Transverse colon (tissue), 4 donors: Measurements from ENCODE around the gene GGA1. TPM values are rescaled to one million over a fixed set of nuclear protein-coding genes. Genes with fewer than 3 reads are reported as not detected.

Experiments
- DNase-seq: peaks from one replicate; pipeline ENCODE4 v3.0.0-alpha.2; 2019
- H3K27ac ChIP-seq, 4 donors: fragments of 200-600 bp; sonication (generic); 2 replicates each; pipeline ENCODE4 v1.5.1; 2016 to 2018; ENCODE audit warnings: inconsistent platforms in 4 of 4
- H3K27me3 ChIP-seq: fragments of 200-600 bp; sonication (generic); 2 replicates; pipeline ENCODE4 v1.5.1; 2017; ENCODE audit warnings: inconsistent platforms
- H3K36me3 ChIP-seq, 4 donors: fragments of 200-600 bp; sonication (generic); 2 replicates each; pipeline ENCODE4 v1.5.1; 2017 to 2019; ENCODE audit warnings: inconsistent platforms in 4 of 4
- H3K4me1 ChIP-seq, 4 donors: fragments of 200-600 bp; sonication (generic); 2 replicates each; pipeline ENCODE4 v1.5.1; 2017 to 2020; ENCODE audit warnings: inconsistent platforms in 4 of 4
- H3K4me3 ChIP-seq, 4 donors: fragments of 200-600 bp; sonication (generic); 1 replicate in 1 of 4; 2 replicates in 3 of 4; pipeline versions ENCODE4 v1.5.1 to v1.6.1; 2017 to 2019; ENCODE audit warnings: inconsistent platforms in 4 of 4
- H3K9me3 ChIP-seq, 2 donors: fragments of 200-600 bp; sonication (generic); 2 replicates each; pipeline ENCODE4 v1.5.1; 2017 to 2019; ENCODE audit warnings: inconsistent platforms in 2 of 2
- EP300 ChIP-seq: sonication (generic); formaldehyde crosslinking; IDR thresholded peaks from one replicate; pipeline ENCODE4 v1.6.1; 2017; ENCODE audit warnings: antibody characterized with exemption, low read depth
- POLR2A ChIP-seq: fragments of 450-650 bp; IDR thresholded peaks from one replicate; pipeline ENCODE4 v1.6.1; 2016; ENCODE audit warnings: antibody characterized with exemption, mild to moderate bottlenecking, moderate library complexity
- POLR2AphosphoS5 ChIP-seq, 3 donors: sonication (generic); formaldehyde crosslinking; IDR thresholded peaks; one replicate each; pipeline ENCODE4 v1.6.1; 2016; ENCODE audit warnings: antibody characterized with exemption in 3 of 3
- WGBS, 2 donors: methylation state at CpG; one replicate each; pipeline ENCODE4 v1.1.5; 2018; ENCODE audit warnings: low coverage in 1 of 2; 5-methylcytosine and 5-hydroxymethylcytosine counted together
- in situ Hi-C, 4 donors: fragments of 200-750 bp; cut with MboI; loops; one replicate each; pipeline versions ENCODE4 v1.15.0 to v1.15.1; 2017; ENCODE audit warnings: low sequenced_read_pairs in 3 of 4, low pct_ligation_motif_present in 1 of 4, low pct_unique_long_range_greater_than_20kb in 1 of 4
- intact Hi-C: fragments of 100-400 bp; cut with DNase I; formaldehyde crosslinking; loops from one replicate; pipeline ENCODE4 v1.15.1; 2023; ENCODE audit warnings: low total_unique reads
- total RNA-seq, 4 donors: library from RNA; depleted of rRNA; stranded (reverse); fragments of >200 nt; gene quantifications; one replicate each; pipeline ENCODE4 v1.1.0, GENCODE V29; 2016
- TF ChIP-seq, protein P1 (sequence below), 5 experiments: fragments of 200-600 bp in 3 of 5; fragments of 450-650 bp in 2 of 5; sonication (generic) in 3 of 5; IDR thresholded peaks; 1 replicate in 2 of 5; 2 replicates in 3 of 5; pipeline ENCODE4 v1.5.1; 2016 to 2017; ENCODE audit warnings: antibody characterized with exemption in 5 of 5, inconsistent platforms in 3 of 5, mild to moderate bottlenecking in 2 of 5, moderate library complexity in 1 of 5

The GGA1 gene
- total RNA-seq, 4 donors from 2014 or later: 60.1 to 142 (median 73.8) TPM

DNA sequence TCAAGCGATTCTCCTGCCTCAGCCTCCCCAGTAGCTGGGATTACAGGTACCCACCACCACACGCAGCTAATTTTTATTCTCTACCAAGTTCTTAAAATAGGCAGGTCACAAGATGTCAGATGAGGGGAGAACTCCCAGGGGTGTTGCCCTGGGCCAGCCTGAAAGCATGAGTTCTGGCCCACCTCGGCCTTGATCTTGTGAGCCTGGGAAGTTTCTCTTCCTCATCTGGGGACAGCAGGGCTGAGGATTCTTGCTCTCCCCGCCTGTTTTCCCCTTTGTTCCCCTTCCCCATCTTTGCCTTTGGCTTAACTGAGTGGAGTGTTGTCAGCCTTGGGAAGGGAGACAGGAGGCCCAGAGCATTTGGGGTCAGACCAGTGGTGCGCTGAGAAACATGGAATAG, 53.4 kb downstream of the GGA1 start:
- in situ Hi-C loops: no loop called here
- DNase-seq: no peak
- H3K4me3 ChIP-seq: no peak overlapping the region
- no peaks in the 10 kb centered on the region for H3K9me3 ChIP-seq
- H3K36me3 ChIP-seq: peaks cover 0 to 12% (median 0%) of the 10 kb centered on the region in 4 donors
- H3K27ac ChIP-seq: peak overlapping the region; percentile 87 to 93 (median 90)
- H3K27me3 ChIP-seq: no peaks in the 10 kb centered on the region
- WGBS, 2 donors: 74 to 80% methylated on average over 2 to 5 of the region's 5 CpGs
- TF ChIP-seq EP300: no peak
- no peak for TF ChIP-seq POLR2A
- TF ChIP-seq, protein P1, sequence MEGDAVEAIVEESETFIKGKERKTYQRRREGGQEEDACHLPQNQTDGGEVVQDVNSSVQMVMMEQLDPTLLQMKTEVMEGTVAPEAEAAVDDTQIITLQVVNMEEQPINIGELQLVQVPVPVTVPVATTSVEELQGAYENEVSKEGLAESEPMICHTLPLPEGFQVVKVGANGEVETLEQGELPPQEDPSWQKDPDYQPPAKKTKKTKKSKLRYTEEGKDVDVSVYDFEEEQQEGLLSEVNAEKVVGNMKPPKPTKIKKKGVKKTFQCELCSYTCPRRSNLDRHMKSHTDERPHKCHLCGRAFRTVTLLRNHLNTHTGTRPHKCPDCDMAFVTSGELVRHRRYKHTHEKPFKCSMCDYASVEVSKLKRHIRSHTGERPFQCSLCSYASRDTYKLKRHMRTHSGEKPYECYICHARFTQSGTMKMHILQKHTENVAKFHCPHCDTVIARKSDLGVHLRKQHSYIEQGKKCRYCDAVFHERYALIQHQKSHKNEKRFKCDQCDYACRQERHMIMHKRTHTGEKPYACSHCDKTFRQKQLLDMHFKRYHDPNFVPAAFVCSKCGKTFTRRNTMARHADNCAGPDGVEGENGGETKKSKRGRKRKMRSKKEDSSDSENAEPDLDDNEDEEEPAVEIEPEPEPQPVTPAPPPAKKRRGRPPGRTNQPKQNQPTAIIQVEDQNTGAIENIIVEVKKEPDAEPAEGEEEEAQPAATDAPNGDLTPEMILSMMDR (IDR thresholded peaks at IDR 0.05): no peak
- no peak for TF ChIP-seq POLR2AphosphoS5 (IDR thresholded peaks at IDR 0.05)
- intact Hi-C loops: no loop called here
- peaks cover 24 to 64% (median 46%) of the 10 kb centered on the region in 4 donors for H3K4me1 ChIP-seq

DNA sequence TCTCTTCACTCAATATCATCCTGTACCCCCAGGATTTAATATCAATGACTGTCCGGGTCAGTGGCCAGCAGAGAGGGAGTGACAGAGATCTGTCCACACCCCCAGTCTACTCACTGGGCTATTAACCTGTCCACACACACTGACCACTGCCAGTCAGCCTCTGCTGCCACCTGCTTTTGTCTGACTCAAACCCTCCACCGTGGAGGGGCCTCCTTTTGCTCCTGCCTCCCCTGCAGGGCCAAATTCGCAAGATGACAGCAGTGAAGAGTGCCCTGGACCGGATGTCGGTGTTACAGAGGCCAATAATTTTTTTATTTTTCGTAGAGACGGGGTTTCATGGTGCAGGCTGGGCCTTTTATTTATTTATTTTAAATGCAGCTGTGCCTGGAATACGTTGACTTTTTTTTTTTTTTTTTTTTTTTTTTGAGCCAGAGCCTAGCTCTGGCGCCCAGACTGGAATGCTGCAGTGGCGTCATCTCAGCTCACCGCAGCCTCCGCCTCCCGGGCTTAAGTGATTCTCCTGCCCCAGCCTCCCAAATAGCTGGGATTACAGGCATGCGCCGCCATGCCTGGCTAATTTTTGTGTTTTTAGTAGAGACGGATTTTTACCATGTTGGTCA, 55.0 kb downstream of the GGA1 start:
- Histone ChIP-seq H3K4me3 (no peak overlapping the region), H3K27ac (peak overlapping the region; percentile 87 to 93 (median 90)), H3K27me3 (no peaks in the 10 kb centered on the region), H3K36me3 (peaks cover 0 to 12% (median 0%) of the 10 kb centered on the region in 4 donors), H3K9me3 (no peaks in the 10 kb centered on the region), H3K4me1 (peaks cover 18 to 67% (median 41%) of the 10 kb centered on the region in 4 donors)
- DNase-seq: no peak
- intact Hi-C loops (no loop called here), in situ Hi-C loops (no loop called here)
- no peak for TF ChIP-seq POLR2A
- TF ChIP-seq, protein P1 (IDR thresholded peaks at IDR 0.05): no peak
- TF ChIP-seq EP300: no peak
- no peak for TF ChIP-seq POLR2AphosphoS5 (IDR thresholded peaks at IDR 0.05)
- WGBS, 2 donors: 59 to 75% methylated on average over 9 to 16 of the region's 16 CpGs

DNA sequence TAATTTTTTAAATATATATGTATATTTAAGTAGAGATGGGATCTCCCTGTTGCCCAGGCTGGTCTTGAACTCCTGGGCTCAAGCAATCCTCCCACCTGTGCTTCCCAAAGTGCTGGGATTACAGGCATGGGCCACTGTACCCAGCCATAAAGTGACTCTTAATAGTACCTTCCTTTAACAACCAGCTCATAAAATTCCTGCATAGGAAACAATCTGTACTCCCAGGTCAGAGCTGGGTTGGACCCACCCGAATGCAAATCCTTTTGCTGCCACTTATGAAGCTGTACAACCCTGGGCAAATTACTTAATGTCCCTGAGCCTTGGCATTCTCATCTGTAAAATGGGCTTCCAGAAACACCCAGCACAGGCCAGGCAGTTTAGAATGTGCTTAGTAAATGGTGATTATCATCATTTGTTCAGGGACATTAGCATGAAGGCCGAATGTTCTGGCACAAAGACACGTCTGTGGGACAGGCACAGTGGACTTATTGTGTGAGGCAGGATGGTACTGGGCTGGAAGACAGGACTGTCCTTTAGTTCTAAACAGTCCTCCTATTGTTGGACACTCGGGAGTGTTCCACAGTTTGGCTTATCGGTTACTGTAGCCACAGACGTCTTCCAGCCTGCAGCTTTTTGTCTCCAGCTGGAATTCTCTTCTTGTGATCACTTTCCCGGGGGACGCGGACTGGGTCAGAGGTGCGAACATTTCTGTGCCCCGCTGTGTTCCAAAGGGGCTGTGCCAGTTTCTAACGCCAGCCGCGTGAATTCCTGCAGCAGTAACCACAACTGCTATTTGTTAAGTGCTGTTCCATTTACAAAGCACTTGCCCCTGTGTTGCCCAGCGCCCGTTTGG, 55.8 kb downstream of the GGA1 start:
- Histone ChIP-seq H3K27me3 (no peaks in the 10 kb centered on the region), H3K36me3 (peaks cover 0 to 12% (median 0%) of the 10 kb centered on the region in 4 donors), H3K4me1 (peaks cover 18 to 65% (median 37%) of the 10 kb centered on the region in 4 donors), H3K27ac (peak overlapping the region; percentile 87 to 93 (median 90)), H3K4me3 (no peak overlapping the region), H3K9me3 (no peaks in the 10 kb centered on the region)
- peak in 1 of 3 donors; percentile 6 for TF ChIP-seq POLR2AphosphoS5 (IDR thresholded peaks at IDR 0.05)
- no peak for TF ChIP-seq EP300
- in situ Hi-C loops (no loop called here), intact Hi-C loops (no loop called here)
- peak; percentile 62 for DNase-seq
- WGBS, 2 donors: 40 to 64% methylated on average over 1 to 16 of the region's 16 CpGs

DNA sequence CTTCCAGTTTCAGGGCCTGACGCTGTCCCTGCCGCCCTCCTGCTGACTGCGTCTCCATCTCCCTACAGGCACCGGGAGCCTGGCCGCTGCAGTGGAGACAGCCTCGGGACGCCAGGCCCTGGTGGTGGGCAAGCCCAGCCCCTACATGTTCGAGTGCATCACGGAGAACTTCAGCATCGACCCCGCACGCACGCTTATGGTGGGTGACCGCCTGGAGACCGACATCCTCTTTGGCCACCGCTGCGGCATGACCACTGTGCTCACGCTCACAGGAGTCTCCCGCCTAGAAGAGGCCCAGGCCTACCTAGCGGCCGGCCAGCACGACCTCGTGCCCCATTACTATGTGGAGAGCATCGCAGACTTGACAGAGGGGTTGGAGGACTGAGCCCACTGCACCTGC, 56.9 kb downstream of the GGA1 start:
- in situ Hi-C loops: no loop called here
- Histone ChIP-seq H3K4me3 (no peak overlapping the region), H3K27me3 (no peaks in the 10 kb centered on the region), H3K36me3 (peaks cover 0 to 12% (median 0%) of the 10 kb centered on the region in 4 donors), H3K4me1 (peaks cover 12 to 55% (median 27%) of the 10 kb centered on the region in 4 donors), H3K9me3 (no peaks in the 10 kb centered on the region), H3K27ac (peak overlapping the region in 2 of 4 donors; percentile 92 to 93)
- TF ChIP-seq, protein P1 (IDR thresholded peaks at IDR 0.05): no peak
- TF ChIP-seq POLR2A (no peak), EP300 (no peak), POLR2AphosphoS5 (IDR thresholded peaks at IDR 0.05) (no peak)
- DNase-seq: no peak
- 96% methylated on average over 24 of the region's 24 CpGs; no CpG with 5 or more reads in 1 of the 2 donors for WGBS, 2 donors
- intact Hi-C loops: no loop called here
